ENCODE measurements around the gene PIGS. TPM values are rescaled to one million over a fixed set of nuclear protein-coding genes. Genes with fewer than 3 reads are reported as not detected.

Gene PIGS
- total and polyA plus RNA-seq, 2 donors (not counting 1 experiment from before 2014, with no cell fraction given) = 44.1 to 55.1 TPM

- WGBS (ENCODE audit: insufficient coverage) = 45% methylated on average over 2 of the region's 3 CpGs
- peaks cover 63% of the 10 kb centered on the region for H3K4me1 Mint-ChIP-seq
- Histone ChIP-seq H3K4me3 (ENCODE audit: control extremely low read depth in 1 of 5, extremely low read depth in 1 of 5, insufficient read depth in 1 of 5, low read depth in 2 of 5, low read length in 4 of 5) (peak overlapping the region in 1 of 5 experiments; percentile 11), H4K20me1 (ENCODE audit: control insufficient read depth, insufficient read depth, low read length, poor library complexity, severe bottlenecking) (peaks cover 7% of the 10 kb centered on the region), H3K4me1 (ENCODE audit: control insufficient read depth in 2 of 2, insufficient read depth in 2 of 2, low read length in 2 of 2) (peaks cover 58 to 62% of the 10 kb centered on the region in 2 donors), H3K36me3 (replicated peaks in 1 of 2; ENCODE audit: control extremely low read depth in 1 of 2, control insufficient read depth in 1 of 2, extremely low read depth in 1 of 2, insufficient read depth in 2 of 2, low read length in 1 of 2) (peaks cover 9 to 42% of the 10 kb centered on the region in 2 experiments), H3K79me2 (ENCODE audit: control insufficient read depth, insufficient read depth, low read length) (peaks cover 11% of the 10 kb centered on the region), H3K9me3 (ENCODE audit: control extremely low read depth in 1 of 3, control insufficient read depth in 2 of 3, insufficient read depth in 1 of 3, low read length in 2 of 3) (no peaks in the 10 kb centered on the region), H3K27ac (ENCODE audit: low read length in 2 of 2) (peak overlapping the region; percentile 91 to 97), H3K4me2 (replicated peaks; ENCODE audit: low read depth, low read length, poor library complexity, severe bottlenecking) (peak overlapping the region; percentile 85), H3K9ac (ENCODE audit: low read length) (peak overlapping the region; percentile 35), H2AFZ (ENCODE audit: insufficient read depth, low read depth, low read length, poor library complexity, severe bottlenecking) (no peak overlapping the region), H3K27me3 (replicated peaks in 1 of 4; ENCODE audit: control extremely low read depth in 1 of 4, control insufficient read depth in 3 of 4, insufficient read depth in 4 of 4, low read length in 3 of 4) (no peaks in the 10 kb centered on the region)
- TF ChIP-seq EZH2 (IDR thresholded peaks at IDR 0.05; ENCODE audit: borderline replicate concordance, insufficient read depth, low read depth, low read length, poor library complexity, severe bottlenecking) (no peak), CTCF (IDR thresholded peaks at IDR 0.05) (no peak)
- ChIA-PET POLR2A (interaction anchor here (0.6 to 0.7 kb wide), 2 partner anchors 50 to 211 kb away, joined by 3 read pairs; no protein-coding TSS in a partner anchor), CTCF (interaction anchor here (1.2 to 5.2 kb wide), 8 partner anchors 9 to 66 kb away, joined by 3 to 31 read pairs (median 10); partner anchors contain the start of gene PIGS)
- H3K27me3 Mint-ChIP-seq = no peaks in the 10 kb centered on the region
- no peaks in the 10 kb centered on the region for H3K9me3 Mint-ChIP-seq (ENCODE audit: insufficient read depth)
- DNase-seq (peak; percentile 90), ATAC-seq (ENCODE audit: low read depth) (peak; percentile 60)
- intact Hi-C loops (cut with micrococcal nuclease) = loop anchor here (2.0 kb wide), 1 partner anchor 55 kb away; no protein-coding TSS in a partner anchor
- H3K27ac Mint-ChIP-seq = peak overlapping the region; percentile 96
- peak overlapping the region; percentile 83 for H3K4me3 Mint-ChIP-seq
Observed at GRCh38 chr17:28549236-28550132, 21.8 kb downstream of the PIGS start.
